ENCODE results near the gene ZDHHC20. TPM values are rescaled to one million over a fixed set of nuclear protein-coding genes. Genes with fewer than 3 reads are reported as not detected.

The ZDHHC20 gene
- total and polyA plus RNA-seq, 2 experiments from 2014 or later: 25.2 to 132 TPM

DNA sequence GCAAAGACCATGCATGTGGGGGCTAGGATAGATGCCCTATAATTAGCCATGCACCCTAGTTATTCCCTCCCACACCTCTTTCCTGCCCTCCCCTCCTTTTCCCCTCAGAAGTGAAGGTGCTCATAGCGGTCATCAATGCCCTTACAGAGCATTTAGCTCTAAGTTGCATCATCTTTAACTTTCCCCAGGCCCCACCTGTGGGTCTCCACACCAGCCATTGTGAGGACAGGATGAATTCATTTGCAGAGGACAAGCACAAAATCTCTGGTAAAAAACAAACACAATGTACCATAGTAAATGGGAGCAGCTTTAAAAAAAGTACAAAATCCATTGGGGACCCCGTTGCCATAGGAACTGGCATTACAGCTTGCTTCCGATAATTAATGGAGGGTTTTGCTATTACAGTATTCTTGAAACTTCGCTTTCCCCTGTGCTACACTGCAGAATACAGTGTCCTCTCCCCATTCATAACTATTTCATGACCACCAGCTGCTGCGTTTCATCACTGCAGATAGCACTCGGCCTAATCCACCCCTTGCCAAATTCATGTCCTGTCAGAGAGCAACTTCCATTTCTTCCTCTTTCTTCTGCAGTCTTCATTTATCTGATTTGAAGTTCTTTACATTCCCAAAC is 110.5 kb downstream of the ZDHHC20 start:
- no peaks in the 10 kb centered on the region for H3K4me1 ChIP-seq (ENCODE audit: insufficient read depth)
- no peak for TF ChIP-seq EZH2 (IDR thresholded peaks at IDR 0.05; ENCODE audit: borderline replicate concordance)
- TF ChIP-seq, protein P1, sequence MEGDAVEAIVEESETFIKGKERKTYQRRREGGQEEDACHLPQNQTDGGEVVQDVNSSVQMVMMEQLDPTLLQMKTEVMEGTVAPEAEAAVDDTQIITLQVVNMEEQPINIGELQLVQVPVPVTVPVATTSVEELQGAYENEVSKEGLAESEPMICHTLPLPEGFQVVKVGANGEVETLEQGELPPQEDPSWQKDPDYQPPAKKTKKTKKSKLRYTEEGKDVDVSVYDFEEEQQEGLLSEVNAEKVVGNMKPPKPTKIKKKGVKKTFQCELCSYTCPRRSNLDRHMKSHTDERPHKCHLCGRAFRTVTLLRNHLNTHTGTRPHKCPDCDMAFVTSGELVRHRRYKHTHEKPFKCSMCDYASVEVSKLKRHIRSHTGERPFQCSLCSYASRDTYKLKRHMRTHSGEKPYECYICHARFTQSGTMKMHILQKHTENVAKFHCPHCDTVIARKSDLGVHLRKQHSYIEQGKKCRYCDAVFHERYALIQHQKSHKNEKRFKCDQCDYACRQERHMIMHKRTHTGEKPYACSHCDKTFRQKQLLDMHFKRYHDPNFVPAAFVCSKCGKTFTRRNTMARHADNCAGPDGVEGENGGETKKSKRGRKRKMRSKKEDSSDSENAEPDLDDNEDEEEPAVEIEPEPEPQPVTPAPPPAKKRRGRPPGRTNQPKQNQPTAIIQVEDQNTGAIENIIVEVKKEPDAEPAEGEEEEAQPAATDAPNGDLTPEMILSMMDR (IDR thresholded peaks at IDR 0.05; ENCODE audit: poor library complexity): no peak
- TF ChIP-seq EZH2phosphoT487 (IDR thresholded peaks at IDR 0.05; ENCODE audit: low read depth, severe bottlenecking, unreplicated experiment): no peak
- H3K27me3 ChIP-seq: no peaks in the 10 kb centered on the region
- H3K79me2 ChIP-seq: no peaks in the 10 kb centered on the region
- WGBS (ENCODE audit: low lambda C conversion rate, missing lambda C conversion rate): 78% methylated on average over 6 of the region's 6 CpGs
- no peak overlapping the region for H3K4me3 ChIP-seq
- DNase-seq (ENCODE audit: low spot score): no peak
- no peaks in the 10 kb centered on the region for H3K9me3 ChIP-seq (ENCODE audit: low read depth)
- no peak overlapping the region for H2AFZ ChIP-seq
- no peaks in the 10 kb centered on the region for H3K9me2 ChIP-seq (replicated peaks; ENCODE audit: insufficient read depth)
- H4K20me1 ChIP-seq (ENCODE audit: insufficient read depth, poor library complexity, severe bottlenecking): no peaks in the 10 kb centered on the region
- H3K36me3 ChIP-seq (replicated peaks; ENCODE audit: insufficient read depth, low read depth): no peaks in the 10 kb centered on the region
- H3K27ac ChIP-seq: no peak overlapping the region
- no peak overlapping the region for H3K4me2 ChIP-seq

DNA sequence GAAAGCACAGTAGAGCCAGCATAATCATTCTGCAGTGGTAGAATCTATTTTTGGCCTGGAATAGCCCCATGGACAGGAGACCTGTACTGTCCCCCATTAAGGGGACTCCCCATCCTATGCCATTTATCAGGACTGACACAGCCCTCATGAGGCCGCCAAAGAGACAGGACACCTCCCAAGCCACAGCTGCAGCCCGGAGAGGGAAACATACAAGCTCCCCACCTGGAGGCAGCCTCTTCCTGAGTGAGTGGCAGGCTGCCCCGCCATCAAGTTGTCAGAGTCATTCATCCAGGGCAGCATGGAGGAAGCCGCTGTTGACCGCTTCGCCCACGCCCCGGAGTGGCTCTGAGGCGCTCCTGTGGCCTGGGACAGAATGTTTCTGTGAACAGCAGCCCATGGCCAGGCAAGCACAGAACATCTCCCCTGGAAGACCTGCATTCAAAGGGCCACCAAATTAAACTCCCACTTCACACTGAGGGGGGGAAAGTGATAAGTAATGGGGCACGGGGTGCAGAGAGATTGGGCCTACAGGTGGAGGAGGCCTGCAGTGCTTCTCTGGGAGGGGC is 111.3 kb downstream of the ZDHHC20 start:
- H3K4me1 ChIP-seq (ENCODE audit: insufficient read depth): no peaks in the 10 kb centered on the region
- no peaks in the 10 kb centered on the region for H3K36me3 ChIP-seq (replicated peaks; ENCODE audit: insufficient read depth, low read depth)
- H2AFZ ChIP-seq: no peak overlapping the region
- H3K4me2 ChIP-seq: no peak overlapping the region
- no peak for TF ChIP-seq EZH2 (IDR thresholded peaks at IDR 0.05; ENCODE audit: borderline replicate concordance)
- no peak for DNase-seq (ENCODE audit: low spot score)
- H3K9me2 ChIP-seq (replicated peaks; ENCODE audit: insufficient read depth): no peaks in the 10 kb centered on the region
- H3K27me3 ChIP-seq: no peaks in the 10 kb centered on the region
- H3K4me3 ChIP-seq: no peak overlapping the region
- H3K79me2 ChIP-seq: no peaks in the 10 kb centered on the region
- no peaks in the 10 kb centered on the region for H3K9me3 ChIP-seq (ENCODE audit: low read depth)
- 90% methylated on average over 10 of the region's 10 CpGs for WGBS (ENCODE audit: low lambda C conversion rate, missing lambda C conversion rate)
- no peak overlapping the region for H3K27ac ChIP-seq
- no peaks in the 10 kb centered on the region for H4K20me1 ChIP-seq (ENCODE audit: insufficient read depth, poor library complexity, severe bottlenecking)

DNA sequence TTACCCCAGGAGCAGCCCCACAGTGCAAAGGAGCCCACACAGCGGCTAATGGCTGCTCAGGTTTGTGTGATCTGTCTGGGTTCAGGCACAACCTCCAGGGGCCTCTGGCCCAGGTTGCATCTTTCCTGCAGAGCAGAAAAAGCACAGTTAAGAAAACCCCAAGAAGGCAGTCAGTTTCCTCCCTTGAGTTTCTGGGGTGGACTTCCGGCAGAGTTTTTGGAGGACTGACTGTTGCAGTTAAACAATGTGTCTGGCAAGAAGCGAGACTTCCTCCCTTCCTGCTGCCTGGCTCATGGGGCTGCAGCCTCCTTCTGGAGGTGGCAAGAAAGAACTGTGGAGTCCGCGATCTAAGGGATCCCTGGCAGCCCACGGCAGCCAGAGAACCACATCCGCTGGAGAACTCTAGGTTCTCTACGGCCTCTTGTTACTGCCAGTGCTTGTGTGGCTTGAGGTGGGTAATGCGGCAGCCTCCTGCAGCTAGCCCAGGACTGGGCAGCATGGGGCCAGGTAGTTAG is 114.4 kb downstream of the ZDHHC20 start:
- 73% methylated on average over 9 of the region's 9 CpGs for WGBS (ENCODE audit: low lambda C conversion rate, missing lambda C conversion rate)
- Histone ChIP-seq H3K4me1 (ENCODE audit: insufficient read depth) (no peaks in the 10 kb centered on the region), H3K27me3 (no peaks in the 10 kb centered on the region), H3K9me3 (ENCODE audit: low read depth) (no peaks in the 10 kb centered on the region), H3K27ac (no peak overlapping the region), H3K9me2 (replicated peaks; ENCODE audit: insufficient read depth) (no peaks in the 10 kb centered on the region), H3K4me2 (no peak overlapping the region), H2AFZ (no peak overlapping the region), H3K4me3 (no peak overlapping the region), H4K20me1 (ENCODE audit: insufficient read depth, poor library complexity, severe bottlenecking) (no peaks in the 10 kb centered on the region), H3K79me2 (no peaks in the 10 kb centered on the region), H3K36me3 (replicated peaks; ENCODE audit: insufficient read depth, low read depth) (no peaks in the 10 kb centered on the region)
- no peak for DNase-seq (ENCODE audit: low spot score)
- TF ChIP-seq, protein P1 (IDR thresholded peaks at IDR 0.05; ENCODE audit: poor library complexity): no peak
- TF ChIP-seq EZH2phosphoT487 (IDR thresholded peaks at IDR 0.05; ENCODE audit: low read depth, severe bottlenecking, unreplicated experiment) (no peak), EZH2 (IDR thresholded peaks at IDR 0.05; ENCODE audit: borderline replicate concordance) (no peak)

DNA sequence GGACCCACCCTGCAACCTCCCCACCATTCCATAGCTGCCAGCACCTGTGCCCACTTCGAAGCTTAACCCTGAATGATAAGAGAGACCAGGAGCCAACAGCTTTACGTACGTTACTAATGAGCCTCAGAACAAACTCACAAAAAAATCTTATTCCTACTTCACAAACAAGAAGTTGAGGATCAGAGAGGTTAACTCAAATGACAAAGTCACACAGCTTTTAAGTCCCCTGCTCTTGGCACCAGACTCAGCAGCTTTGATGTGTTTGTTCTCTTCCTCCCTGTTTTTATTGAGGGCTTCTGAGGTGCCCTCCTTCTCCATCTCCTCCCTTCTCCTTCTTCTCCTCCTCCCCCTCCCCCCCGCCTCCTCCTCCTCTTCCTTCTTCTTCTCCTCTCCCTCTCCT is 115.4 kb downstream of the ZDHHC20 start:
- Histone ChIP-seq H3K27ac (no peak overlapping the region), H3K27me3 (no peaks in the 10 kb centered on the region), H4K20me1 (ENCODE audit: insufficient read depth, poor library complexity, severe bottlenecking) (no peaks in the 10 kb centered on the region), H3K36me3 (replicated peaks; ENCODE audit: insufficient read depth, low read depth) (no peaks in the 10 kb centered on the region), H3K9me2 (replicated peaks; ENCODE audit: insufficient read depth) (no peaks in the 10 kb centered on the region), H3K4me3 (no peak overlapping the region), H3K9me3 (ENCODE audit: low read depth) (no peaks in the 10 kb centered on the region), H3K4me2 (no peak overlapping the region), H3K4me1 (ENCODE audit: insufficient read depth) (no peaks in the 10 kb centered on the region), H3K79me2 (no peaks in the 10 kb centered on the region), H2AFZ (no peak overlapping the region)
- 98% methylated on average over 3 of the region's 4 CpGs for WGBS (ENCODE audit: low lambda C conversion rate, missing lambda C conversion rate)
- no peak for DNase-seq (ENCODE audit: low spot score)
- TF ChIP-seq EZH2 (IDR thresholded peaks at IDR 0.05; ENCODE audit: borderline replicate concordance): no peak
- TF ChIP-seq, protein P1 (IDR thresholded peaks at IDR 0.05; ENCODE audit: poor library complexity): no peak
